Eye (tissue), 1 donor: ENCODE data around the gene OPCML.

Experiments
- DNase-seq: peaks from one replicate; pipeline ENCODE4 v3.0.0-alpha.2; 2015

Gene OPCML

GRCh38 chr11:132772703-132773545 is 759.4 kb downstream of the OPCML start:
- no peak for DNase-seq

GRCh38 chr11:132771746-132772145 is 760.6 kb downstream of the OPCML start:
- no peak for DNase-seq

GRCh38 chr11:132770829-132771530 is 761.3 kb downstream of the OPCML start:
- peak; percentile 31 for DNase-seq

- no peak for DNase-seq
These were observed 768.8 kb downstream of the OPCML start for GRCh38 chr11:132763503-132763902.

- DNase-seq = no peak
These were observed 776.4 kb downstream of the OPCML start for GRCh38 chr11:132755934-132756333.

GRCh38 chr11:132751516-132752250 is 780.6 kb downstream of the OPCML start:
- no peak for DNase-seq

- no peak for DNase-seq
These were observed 786.0 kb downstream of the OPCML start for GRCh38 chr11:132746305-132746704.

GRCh38 chr11:132745306-132745705 is 787.0 kb downstream of the OPCML start:
- no peak for DNase-seq

GRCh38 chr11:132744771-132745170 is 787.5 kb downstream of the OPCML start:
- no peak for DNase-seq

GRCh38 chr11:132743601-132744000 is 788.7 kb downstream of the OPCML start:
- DNase-seq = peak; percentile 67

GRCh38 chr11:132742929-132743328 is 789.4 kb downstream of the OPCML start:
- no peak for DNase-seq

- no peak for DNase-seq
These were observed 798.1 kb downstream of the OPCML start for GRCh38 chr11:132734217-132734616.

GRCh38 chr11:132728026-132728425 is 804.3 kb downstream of the OPCML start:
- DNase-seq = no peak

GRCh38 chr11:132721526-132721925 is 810.8 kb downstream of the OPCML start:
- no peak for DNase-seq

- no peak for DNase-seq
These were observed 812.6 kb downstream of the OPCML start for GRCh38 chr11:132719684-132720083.

- DNase-seq = no peak
These were observed 813.3 kb downstream of the OPCML start for GRCh38 chr11:132718711-132719671.

- DNase-seq = no peak
These were observed 814.5 kb downstream of the OPCML start for GRCh38 chr11:132717824-132718223.

GRCh38 chr11:132716037-132716436 is 816.3 kb downstream of the OPCML start:
- DNase-seq = no peak

GRCh38 chr11:132714859-132715440 is 817.4 kb downstream of the OPCML start:
- peak; percentile 61 for DNase-seq

GRCh38 chr11:132712466-132712865 is 819.8 kb downstream of the OPCML start:
- no peak for DNase-seq

- no peak for DNase-seq
These were observed 827.4 kb downstream of the OPCML start for GRCh38 chr11:132704781-132705375.
